Naive B cell (primary cell): ENCODE data around the gene STOM. TPM values are rescaled to one million over a fixed set of nuclear protein-coding genes. Genes with fewer than 3 reads are reported as not detected.

ENCODE experiments used
- polyA plus RNA-seq, 6 donors: library from polyadenylated mRNA; unstranded; fragments of 300-500 nt; fragmentation: Illumina TruSeq; gene quantifications; one replicate each; pipeline ENCODE4 v1.2.3, GENCODE V29; 2021; ENCODE audit warnings: low read depth in 6 of 6

STOM gene
- polyA plus RNA-seq, 6 donors from 2014 or later: 7.3 to 18.2 (median 11.7) TPM

Other genes with a start within 250 kb of the STOM start
- gene RAB14, start 168.4 kb downstream of the STOM start, polyA plus RNA-seq: 10 to 100 TPM; 42.2 to 49.1 (median 44.8) TPM
- gene GSN, start 102.1 kb downstream of the STOM start, polyA plus RNA-seq: 10 to 100 TPM in 3 of 6 donors, 1 to 10 TPM in 3; 3.3 to 13.5 (median 8.0) TPM
- gene GGTA1, start 129.6 kb upstream of the STOM start, polyA plus RNA-seq: 1 to 10 TPM in 1 of 6 donors, under 1 TPM in 4, not detected in 1; 0.22 to 1.5 (median 0.64) TPM